Stimulated activated naive CD4-positive, alpha-beta T cell (primary cell): ENCODE data around the gene LRRC53.

Experiments
- DNase-seq, 6 experiments: peaks; one replicate each; lab custom pipeline; 2025; lab: John Stamatoyannopoulos, UW

The LRRC53 gene, protein sequence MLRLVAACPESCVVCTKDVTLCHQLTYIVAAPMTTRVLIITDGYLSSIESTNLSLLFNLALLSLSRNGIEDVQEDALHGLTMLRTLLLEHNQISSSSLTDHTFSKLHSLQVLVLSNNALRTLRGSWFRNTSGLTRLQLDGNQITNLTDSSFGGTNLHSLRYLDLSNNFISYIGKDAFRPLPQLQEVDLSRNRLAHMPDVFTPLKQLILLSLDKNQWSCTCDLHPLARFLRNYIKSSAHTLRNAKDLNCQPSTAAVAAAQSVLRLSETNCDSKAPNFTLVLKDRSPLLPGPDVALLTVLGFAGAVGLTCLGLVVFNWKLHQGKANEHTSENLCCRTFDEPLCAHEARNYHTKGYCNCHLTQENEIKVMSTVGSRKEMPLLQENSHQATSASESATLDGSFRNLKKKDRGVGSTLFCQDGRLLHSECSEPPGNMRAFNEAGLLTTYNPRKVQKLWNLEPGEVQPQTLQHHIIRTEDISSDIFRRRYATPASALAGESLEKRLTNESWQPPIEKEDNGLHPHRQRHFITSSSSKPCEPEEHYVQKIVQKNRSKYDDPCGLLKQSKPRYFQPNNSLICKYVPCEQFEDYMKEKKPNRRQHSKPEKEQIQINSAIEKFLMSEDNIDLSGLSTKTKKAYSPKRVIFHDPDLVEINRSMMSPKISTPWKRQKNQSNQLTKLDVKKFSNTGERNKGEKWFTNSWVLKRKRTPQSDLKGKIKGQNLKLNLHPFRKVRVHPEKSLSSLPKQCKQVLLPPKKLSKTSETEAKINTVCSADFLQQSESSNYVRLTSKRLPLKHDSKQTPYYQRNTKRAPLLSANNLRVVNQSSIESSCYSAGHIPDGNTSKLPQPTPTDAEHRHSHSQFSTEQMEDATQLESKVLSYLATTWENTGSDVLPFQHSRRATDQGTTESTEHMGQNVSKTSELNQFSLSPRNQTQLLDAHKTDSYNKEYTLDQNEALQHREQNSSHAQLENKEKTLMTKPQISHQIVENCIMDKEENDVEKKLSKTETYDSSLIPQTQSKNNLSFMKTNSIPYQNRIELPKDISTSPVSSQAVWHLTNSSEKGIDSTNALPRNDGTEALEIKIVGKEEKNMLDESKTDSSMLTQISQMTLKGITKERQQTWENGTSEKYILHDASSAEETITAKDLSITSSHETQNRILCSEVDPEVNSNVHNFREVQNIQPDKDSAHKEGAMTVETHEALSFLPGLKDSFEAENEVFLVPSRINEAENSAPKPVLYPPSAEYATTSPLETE

DNA sequence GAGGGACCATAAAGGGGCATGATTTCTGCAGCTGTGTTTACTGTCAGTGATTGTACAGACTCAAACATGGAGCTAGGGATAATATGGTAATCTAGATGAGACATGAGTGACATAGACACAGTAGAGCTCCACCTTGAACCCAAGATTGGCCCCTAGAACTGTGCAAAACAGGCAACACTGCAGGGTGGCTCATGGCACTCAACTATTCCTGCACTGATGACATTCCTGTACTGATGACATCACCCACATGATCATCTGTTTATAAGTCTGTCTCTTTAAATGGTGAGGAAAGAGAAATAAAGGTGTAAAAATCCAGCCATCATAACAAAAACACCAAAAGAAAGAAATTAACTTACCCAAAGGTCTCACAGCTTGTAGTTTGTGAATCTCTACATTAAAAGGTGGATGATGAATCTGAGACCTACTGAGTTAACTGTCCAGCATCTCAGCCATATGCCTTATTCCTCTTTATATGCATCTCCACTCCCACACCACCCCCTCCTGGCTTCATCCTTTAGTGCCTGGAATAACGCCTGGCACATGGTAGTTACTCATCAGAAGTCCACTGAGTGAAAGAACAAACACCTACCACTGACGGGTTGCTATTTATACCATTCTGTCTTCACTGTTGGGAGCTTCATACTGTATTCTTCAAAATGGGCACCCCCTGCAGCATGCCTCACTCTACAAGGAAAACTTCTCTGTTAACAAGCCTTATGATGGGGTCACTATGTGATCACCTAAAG is at the start of gene LRRC53:
TSS of gene LRRC53 (minus strand) at position 442 of the 746 bp plus-strand sequence. CDS start 29,262 bp downstream, outside the sequence.
- no peak for DNase-seq

DNA sequence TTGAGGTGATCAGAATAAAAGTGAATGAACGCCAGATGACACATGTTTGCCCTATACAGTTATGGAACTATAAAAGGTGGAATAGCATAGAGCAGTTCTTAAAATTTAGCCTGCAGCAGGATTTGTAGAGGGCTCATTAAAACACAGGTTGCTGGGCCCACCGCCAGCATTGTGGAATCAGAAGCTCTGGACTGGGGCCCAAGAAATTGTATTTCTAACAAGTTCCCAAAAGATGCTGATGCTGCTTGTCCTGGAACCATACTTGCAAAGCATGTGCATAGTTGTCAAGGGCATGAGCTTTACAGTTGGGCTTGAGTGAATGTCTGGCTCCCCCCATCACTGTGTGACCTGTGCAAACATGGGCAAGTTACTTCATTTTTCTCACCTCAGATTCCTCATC is 37.5 kb upstream of the LRRC53 start:
- DNase-seq, result no peak

DNA sequence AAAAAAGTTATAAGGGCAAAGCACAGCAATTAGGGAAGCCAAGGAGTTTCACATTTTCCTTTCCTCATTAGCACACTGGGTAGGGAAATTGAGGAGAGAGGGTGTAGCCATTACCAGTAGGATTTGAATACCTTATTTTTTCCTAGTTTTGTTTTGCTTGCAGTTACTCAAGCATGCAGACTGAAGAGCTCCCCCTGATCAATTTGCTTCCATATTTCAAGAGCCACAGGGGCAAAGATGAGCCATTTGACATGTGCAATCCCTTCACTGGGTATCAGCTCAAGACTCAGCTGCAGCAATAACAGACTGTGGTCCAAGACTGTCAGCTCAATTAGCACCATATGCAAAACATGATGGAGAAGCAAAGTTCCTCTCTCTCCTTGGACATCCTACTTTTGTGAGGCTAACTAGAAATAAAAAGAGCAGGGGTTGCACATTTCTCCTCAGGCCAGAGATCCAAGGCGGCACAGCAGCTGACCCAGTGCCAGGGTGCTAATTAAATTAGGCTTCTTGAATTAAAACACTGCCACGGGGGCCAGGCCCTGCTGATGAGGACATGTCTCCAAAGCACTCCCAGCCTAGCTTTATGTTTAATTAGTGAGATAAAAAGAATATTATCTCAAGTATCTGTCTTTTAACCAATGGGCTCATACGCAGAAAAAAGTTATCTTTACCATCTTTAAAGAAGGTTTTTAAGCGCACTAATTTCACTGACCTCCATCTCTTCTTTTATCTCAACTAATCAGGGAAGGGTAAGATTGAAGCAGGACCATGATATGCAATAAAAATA is 36.7 kb upstream of the LRRC53 start:
- no peak for DNase-seq

DNA sequence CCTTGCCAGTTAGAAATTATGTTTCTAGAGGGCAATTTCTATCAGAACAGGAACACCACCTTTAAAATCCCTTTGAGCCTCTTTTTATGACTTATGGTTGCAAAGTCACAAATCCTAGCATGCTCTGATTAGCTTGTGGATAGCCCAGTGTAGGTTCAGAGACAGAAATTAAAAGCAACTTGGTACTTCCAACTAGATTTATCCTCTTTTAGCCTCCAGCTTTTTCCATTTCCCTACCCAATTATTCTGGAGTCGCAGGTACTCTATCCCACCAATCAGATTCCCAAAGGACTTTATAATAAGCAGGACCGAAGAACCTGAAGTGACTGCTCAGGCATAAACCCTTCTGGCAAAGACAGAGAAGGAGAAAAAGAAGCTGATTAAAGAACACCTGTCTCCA is 33.4 kb upstream of the LRRC53 start:
- DNase-seq, result no peak

DNA sequence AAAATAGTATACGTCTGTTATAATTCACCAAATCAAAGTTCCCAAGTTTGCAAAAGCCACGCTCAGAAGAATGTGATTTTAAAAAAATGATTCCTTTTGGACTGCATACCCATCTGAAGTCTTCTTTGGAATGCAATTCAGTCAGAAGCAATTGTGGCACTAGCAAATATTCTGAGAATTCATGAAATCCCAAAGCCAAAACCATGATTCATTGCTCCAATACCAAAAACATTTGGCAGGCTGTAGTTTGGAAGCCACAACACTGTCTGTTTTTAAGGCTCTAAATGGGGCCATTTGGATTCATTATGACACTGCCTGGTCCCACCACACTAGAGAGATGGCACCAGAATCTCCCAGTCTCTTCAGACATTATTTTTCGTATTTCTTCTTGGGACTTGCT is 21.8 kb upstream of the LRRC53 start:
- no peak for DNase-seq

DNA sequence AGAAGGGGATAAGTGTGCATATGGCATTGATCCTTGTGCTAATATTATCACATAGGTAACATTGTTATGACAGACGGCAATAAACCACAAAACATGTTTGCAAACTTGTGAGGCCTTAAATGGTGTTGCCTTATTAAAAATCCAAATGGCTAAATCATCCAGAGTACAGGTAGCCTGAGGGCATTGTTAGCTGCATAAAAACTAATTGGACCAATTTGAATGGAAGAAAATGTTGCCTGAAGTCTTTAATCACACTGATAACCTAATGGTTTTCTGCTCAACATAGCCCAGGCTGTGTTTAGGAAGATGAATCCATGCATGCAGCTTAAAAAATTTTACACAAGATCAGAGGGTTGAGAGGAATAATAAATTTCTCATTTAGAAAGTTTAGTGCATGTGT is 19.4 kb upstream of the LRRC53 start:
- no peak for DNase-seq

DNA sequence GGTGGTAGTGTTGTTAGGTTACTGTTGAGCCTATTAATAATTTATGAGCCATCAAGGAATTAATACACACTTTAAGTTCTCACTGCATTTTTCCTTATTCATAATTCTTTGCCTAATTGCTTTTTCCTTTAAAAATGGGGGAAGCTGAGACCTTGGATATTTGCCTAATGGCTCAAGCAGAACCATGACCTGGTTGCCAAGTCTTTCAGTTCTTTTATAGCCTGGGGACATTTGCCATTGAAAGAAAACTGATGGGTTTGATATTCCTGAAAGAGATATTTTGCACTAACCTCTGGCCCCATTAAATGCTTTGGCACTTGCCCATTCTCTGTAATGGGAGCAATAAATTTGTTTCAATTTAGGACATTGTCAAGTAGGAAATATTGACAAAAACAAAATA is 18.5 kb upstream of the LRRC53 start:
- DNase-seq, result no peak

DNA sequence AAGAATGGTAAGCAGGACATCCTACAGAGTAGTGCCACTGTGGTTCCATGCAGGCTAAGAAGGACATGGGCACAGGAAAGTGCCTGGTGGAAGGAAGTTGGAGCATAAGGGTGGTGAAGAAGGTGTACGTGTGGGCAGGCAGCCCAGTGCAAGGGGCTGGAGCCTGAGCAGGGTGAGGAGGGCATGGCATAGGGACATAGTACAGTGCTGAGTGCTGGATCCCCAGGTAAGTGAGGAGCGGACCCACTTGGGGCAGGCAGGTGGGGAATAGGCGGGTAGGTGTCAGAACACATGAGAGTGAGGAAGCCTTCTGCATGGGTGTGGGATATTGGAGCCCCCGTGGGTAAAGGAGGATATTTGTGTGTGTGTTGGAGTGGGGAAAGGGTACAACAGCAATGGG is 15.7 kb upstream of the LRRC53 start:
- DNase-seq, result no peak

DNA sequence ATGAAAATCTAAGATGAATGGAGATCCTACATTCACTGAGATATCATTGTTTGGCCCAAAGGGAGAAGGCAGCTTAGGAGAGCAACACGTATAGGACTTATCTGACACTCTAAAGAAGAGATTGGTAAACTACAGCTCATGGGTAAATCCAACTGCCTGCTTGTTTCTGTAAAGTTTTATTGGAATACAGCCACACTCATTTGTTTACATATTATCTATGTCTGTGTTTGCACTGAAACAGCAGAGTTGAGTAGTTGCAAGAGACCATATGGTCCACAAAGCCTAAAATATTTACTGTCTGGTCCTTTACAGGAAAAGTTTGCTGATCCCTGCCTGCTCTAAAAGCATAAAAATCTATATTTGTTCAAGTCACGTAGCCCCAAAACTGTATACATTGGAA is 14.3 kb upstream of the LRRC53 start:
- DNase-seq, result no peak

DNA sequence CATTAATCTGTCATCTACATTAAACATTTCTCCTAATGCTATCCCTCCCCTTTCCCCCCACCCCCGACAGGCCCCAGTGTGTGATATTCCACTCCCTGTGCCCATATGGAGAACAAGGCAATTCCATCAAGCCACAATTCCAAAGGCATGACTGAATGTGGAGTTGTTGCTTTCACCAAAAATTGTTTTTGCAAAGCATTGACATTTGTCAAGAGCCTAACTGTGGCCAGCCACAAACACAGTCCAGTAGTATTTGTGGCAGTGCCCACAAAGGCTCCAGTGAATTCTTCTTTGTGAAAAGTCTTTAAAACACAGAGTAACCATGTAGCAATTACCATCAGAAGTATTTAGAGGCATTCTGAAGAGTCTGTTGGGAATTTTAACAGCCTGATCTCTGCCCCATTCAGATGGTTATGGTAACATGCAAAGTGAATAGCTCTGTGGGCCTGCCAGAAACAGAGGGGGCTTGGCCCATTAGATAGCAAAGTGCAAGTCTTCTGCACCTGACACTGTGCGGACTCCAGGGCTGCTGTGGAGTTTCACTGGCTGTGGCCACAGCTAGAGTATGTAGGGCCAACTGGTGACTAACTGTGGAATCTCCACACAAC is 11.6 kb upstream of the LRRC53 start:
- DNase-seq, result no peak

DNA sequence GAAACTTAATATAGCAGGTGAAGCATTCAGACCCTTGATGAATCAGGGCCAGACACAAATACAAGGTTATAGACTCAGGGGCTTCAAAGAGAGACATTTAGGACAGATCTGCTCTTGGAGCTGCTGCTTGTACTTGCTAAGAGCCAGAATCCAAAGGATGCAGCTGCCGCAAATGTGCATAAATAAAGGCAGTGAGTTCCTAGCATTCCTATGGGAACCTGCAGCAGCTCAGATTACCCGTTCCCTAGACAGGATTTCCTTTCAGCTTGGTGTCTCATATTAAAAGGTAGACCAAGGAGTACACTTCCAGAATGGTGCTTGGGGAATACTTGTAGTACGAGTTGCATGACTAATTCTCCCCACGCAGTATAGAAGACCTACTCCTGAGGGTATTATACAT is 9.7 kb upstream of the LRRC53 start:
- no peak for DNase-seq

DNA sequence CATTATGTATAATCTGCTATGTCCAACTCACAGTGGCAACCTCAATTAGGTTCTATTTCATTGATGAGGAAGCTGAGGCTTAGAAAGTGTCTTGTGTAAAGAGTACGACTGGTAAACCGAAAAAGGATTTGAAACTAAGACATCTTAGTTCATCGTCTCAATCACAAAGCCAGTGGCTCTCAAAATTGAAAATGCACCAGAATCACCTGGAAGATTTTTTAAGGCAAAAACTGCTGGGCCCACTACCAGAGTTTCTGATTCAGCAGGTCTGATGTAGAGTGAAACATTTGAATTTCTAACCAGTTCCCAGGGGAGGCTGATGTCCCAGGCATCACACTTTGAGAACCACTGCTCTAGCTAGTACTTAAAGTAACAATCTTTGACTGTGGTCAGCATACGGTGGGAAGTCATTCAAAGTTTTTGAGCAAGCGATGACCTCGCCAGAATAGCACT is 5.2 kb upstream of the LRRC53 start:
- DNase-seq, result no peak

DNA sequence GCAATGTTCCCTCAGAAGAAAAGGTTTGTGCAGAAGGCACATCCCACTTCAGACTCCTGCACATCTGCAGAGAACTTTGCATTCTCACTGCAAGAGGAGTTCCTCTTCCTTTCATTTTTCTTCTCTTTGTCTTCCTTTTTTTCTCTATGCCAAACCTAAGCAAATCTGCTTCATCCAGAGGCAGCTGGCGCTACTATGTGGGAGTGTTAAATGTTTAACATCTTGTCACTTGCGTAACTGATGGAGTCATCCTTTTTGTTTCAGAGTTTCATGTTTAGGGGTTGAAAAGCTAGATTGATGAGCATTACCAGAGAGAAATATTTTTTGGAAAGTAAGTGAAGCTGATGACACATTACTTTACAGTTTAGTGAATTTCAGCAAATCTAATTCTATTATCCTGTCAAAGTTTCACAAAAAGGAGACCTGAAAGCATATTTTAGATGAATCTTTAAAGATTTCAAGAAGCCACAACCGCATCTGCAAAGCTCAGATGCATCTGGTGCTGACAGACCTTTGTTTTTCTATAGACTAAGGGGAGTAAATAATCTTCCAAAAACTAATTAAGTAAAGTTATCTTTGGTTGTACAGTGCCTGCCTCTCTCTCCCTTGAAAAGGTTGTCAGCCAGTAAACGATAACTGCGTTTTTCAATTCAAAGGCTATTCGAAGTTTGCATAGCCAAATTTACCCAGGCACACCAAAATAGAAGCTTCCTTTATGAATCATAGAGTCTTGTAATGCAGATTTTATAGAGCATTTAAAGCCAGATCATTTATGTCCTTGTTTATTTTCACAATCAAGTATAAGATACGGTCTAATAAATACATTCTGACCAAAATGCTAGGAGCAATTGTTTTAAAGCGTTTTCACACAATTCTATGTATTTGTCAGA is 1.2 kb upstream of the LRRC53 start:
- DNase-seq, result no peak

DNA sequence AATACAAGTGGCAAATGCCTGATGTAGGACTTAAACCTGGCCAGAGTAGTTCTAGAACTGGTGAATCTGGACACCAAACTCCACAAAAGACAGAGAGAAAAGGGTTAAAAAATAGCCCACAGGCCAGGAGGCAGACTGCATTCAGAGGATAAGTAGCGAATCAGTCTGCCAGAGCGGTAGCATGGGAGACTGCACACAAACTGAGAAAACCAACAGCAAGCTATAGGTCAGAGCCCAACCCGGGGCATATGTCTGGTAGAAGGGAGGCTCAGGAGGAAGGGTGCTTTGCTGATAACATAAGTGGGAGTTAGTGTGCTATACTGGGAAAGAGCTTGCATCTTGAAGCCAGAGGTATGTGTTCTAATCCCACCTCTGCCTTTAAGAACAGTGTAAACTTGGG is 4.0 kb downstream of the LRRC53 start:
- no peak for DNase-seq

DNA sequence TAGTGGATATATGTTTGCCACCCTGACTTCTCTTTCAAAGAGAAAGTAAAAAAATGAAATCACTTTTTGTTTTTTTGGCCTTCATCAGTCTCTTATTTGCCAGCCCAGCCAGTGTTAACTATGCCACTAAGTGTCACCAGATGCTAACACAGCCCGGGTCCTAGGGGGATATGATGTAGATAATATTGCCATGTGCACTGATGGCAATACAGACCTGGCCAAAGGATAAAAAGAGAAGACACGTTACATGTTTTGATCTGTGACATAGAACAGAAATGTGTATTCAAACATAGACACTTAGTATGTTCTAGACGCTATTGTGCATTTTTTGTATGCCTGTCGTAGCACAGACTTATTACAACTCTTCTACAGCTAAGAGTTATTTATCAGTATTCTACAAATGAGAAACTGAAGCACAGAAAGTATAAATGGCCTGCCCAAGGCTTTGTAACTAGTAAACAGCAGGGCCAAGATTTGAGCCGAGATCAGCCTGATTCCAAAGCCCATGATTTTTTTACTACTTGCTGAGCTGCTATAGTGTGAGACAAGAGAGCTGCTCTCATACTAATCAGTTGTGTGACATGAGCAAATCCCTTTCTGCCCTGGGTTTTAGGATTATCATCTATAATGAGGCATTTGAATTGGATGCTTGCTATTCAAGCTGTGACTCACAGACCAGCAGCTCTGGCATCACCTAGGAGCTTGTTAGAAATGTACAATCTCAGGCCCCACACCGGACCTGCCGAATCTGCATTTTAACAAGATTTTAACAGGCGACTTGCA is 6.3 kb downstream of the LRRC53 start:
- DNase-seq, result no peak

DNA sequence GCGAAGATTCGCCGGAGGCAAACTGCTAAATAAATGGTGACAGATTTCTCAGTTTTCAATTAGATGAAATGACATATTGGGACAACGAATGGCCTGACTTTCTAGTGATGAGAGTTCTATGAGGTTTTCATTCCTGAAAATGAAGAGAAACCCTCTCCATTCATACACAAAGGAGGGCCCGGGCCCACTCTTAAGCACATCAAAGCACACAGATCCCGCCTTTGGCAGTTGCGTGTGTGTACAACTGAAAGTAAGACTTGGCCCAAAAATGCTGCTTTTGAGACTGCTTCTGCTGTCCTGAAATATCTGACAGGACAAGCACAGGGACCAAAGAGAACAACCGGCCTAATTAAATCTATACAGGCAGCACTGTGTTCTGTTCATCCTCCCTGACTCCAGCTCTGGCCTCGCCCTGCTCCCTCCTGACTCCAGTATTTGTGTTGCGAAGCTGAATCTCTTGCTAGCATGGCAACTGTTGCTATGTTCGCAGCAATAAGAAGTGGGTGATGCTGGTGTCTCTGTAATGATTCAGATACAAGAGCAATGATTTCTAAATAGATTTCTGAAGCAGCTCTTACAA is 7.4 kb downstream of the LRRC53 start:
- DNase-seq, result no peak

DNA sequence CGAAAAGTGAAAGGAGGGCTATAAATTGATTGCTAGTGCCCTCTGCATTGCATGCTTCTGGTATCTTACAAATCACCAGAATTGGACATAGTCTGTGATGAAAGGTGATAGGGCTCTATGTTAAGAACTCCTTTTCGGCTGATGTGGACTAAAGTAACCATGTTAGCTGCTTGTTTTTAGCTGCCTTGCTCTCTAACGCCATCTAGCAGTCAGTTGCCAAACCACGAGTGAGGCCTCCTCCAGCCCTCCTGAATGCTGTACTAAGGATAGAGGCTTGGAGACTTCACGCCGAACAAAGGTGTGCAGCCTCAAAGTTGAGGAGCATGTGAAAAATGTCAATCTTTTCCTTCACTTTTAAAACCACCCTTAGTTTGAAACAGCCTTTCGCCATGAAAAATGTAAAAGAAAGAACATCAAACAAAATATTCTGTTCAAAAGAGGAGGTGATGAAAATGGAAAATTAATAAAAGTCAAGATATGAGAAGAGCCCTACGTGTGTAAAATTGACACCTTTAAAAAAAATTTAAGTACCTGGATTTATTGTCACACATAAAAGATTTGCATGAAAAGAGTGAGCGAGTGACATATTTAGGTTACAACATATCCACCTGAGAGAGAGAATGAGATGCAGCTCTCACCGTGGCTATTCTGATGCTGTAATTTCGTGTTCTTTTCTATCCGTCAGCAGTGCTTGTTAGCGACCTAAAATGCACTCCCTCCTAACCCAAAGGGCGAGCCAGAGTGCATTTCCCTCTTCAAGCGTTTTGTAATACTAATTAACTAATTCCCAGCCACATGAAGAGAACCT is 8.1 kb downstream of the LRRC53 start:
- peak in 1 of 6 experiments; percentile 10 for DNase-seq
